Forelimb muscle (tissue), 1 donor: ENCODE measurements around the gene WDR70. TPM values are rescaled to one million over a fixed set of nuclear protein-coding genes. Genes with fewer than 3 reads are reported as not detected.
"Not testable (repeated sequence)": the region's sequence is repeated elsewhere in the genome, so short reads cannot be mapped to it uniquely, and the experiment has no call there.

Source experiments
- DNase-seq: peaks from one replicate; pipeline ENCODE4 v3.0.0-alpha.2; 2013; ENCODE audit warnings: low read depth
- polyA plus RNA-seq: library from polyadenylated mRNA; unstranded; fragments of 120-200 nt; gene quantifications from one replicate; pipeline ENCODE4 v1.2.1, GENCODE V29; 2013; ENCODE audit not compliant: insufficient read length

WDR70 gene
- polyA plus RNA-seq = 27.8 TPM

GRCh38 chr5:37379100-37379628 is at the start of gene WDR70:
Gene WDR70, plus strand, starts transcription at chr5:37379318. Its CDS starts 50 bp downstream, at chr5:37379368.
- peak; percentile 84 for DNase-seq

DNA sequence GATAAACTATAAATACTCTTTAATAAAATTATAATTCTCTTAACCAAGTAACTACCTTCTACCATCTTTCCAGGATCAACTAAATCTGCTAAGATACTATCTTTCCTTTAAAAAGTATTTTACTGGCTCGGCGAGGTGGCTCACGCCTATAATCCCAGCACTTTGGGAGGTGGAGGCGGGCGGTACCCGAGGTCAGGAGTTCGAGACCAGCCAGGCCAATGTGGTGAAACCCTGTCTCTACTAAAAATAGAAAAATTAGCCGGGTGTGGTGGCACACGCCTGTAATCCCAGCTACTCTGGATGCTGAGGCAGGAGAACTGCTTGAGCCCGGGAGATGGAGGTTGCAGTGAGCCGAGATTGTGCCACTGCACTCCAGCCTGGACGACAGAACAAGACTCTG is 44.4 kb upstream of the WDR70 start:
- not testable (repeated sequence) for DNase-seq

GRCh38 chr5:37342741-37343140 is 36.4 kb upstream of the WDR70 start:
- not testable (repeated sequence) for DNase-seq

DNA sequence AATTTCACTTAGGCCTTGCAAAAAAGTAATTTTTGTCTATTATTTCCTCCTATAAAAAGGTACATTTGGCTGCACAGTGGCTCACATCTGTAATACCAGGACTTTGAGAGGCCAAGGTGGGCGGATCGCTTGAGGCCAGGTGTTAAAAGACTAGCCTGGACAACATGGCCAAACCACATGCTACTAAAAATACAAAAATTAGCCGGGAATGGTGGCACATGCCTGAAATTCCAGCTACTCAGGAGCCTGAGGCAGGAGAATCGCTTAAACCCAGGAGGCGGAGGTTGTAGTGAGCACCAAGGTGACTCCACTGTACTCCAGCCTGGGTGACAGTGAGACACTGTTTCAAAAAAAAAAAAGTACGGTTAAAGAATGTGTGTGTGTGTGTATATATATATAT is 24.0 kb upstream of the WDR70 start:
- DNase-seq = no peak

GRCh38 chr5:37370550-37370863 is 8.6 kb upstream of the WDR70 start:
- DNase-seq = no peak

DNA sequence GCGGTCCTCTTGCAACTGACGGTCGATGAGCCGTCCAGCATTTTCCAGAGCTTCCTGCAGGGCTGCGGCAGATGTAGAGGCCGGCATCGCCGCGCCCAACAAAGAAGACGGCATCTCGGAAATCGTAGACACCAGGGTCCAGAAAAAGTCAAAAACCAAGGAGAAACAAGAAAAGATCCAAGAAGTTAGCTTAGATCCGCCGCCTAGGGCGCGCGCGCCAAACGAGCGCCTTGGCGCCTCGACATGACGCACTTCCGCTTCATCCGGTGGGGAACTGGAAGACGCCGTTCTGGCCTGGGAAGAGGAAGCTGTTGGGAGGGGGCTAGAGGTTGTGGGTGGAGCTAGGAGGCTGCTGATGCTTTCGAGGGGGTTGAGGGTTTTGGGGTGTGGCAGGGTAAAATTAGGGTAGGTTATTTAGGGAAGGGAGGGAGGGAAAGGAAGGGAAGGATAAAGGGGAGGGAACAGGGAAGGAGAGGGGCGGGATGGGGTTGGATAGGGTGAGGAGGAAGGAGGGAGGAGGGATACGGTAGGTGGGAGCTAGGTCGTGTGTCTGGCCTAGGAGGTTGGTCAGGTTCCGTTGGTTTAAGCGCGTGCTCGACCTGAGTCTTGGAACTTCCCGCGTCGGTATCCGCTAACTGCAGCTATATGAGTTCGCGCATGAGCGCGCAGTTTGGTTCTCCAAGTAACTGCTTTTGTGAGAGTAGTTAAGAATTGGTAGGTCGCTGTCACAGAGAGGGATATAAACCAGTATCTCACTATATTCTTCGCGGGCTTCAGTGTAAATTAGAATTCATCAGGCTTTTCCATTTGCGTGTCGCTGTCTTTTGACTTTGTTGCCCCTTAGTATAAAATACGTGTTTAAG is 8.0 kb upstream of the WDR70 start, which contains the start of gene NUP155:
TSS of gene NUP155 (minus strand) at position 243 of the 863 bp plus-strand sequence. CDS start at position 114, 129 bp downstream.
- DNase-seq = peak; percentile 93

DNA sequence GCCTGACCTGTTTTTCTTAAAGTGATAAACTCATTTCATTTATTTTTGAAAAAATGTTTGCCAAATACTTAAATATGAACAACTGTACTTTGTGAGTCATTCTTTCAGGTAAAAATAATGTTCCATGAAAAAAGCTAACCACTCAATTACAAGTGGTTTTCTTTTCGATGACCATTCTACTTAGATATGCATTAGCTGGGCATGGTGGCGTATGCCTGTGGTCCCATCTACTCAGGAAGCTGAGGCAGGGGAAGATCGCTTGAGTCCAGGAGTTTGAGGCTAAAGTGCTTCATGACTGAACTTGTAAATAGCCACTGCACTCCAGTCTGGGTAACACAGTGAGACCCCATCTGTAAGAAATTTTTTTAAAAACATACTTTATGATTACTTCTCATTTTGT is 4.0 kb upstream of the WDR70 start:
- DNase-seq = no peak

DNA sequence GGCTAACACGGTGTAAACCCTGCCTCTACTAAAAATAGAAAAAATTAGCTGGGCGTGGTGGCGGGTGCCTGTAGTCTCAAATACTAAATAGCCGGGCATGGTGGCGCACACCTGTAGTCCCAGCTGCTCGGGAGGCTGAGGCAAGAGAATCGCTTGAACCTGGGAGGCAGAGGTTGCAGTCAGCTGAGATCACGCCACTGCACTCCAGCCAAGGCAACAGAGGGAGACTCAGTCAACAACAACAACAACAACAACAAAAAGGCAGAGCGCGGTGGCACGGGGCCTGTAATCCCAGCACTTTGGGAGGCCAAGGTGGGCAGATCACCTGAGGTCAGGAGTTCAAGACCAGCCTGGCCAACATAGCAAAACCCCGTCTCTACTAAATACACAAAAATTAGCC is 1.1 kb upstream of the WDR70 start:
- not testable (repeated sequence) for DNase-seq

DNA sequence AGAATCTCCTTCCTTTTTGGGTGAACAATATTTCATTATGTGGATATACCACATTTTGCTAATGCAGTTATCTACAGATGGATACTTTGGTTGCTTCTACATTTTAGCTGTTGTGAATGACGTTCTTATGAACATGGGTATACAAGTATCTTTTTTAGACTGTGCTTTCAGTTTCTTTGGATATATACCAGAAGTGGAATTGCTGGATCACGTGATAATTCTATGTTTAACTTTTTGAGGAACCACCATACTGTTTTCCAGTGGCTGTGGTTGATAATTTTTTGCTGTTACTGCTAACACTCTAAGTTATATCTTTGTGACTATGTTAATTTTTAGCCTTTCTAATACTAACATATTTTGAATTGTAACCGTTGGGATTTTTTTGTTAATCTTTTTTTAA is 12.5 kb downstream of the WDR70 start:
- DNase-seq = no peak

DNA sequence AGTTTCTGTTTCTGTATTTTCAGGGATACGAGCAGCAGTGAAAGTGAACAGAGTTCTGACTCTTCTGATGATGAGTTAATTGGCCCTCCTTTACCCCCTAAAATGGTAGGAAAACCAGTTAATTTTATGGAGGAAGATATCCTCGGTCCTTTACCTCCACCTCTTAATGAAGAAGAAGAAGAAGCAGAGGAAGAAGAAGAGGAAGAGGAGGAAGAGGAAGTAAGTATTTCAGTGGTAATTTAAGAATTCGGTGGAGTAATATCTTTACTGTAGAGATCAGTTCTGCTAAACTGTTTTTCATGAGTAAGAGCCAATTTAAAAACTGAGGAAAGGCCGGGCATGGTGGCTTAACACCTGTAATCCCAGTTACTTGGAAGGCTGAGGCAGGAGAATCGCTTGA is 17.2 kb downstream of the WDR70 start:
- no peak for DNase-seq

DNA sequence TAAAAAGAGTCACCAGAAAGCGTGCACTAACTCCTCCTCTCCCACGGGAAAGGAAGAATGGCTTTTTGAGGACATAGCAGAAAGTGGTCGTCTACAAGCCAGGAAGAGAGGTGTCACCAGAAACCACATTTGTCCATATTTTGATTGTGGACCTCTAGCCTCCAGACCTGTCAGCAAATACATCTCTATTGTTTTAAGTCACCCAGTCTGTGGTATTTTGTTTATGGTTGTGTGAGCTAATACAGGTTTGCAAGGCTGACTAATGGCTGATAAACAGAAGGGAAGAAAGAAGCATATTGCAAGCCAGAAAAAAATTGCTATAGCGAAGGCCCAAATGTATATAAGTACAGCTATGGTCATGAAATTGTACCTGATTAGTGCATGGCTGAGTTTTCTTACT is 21.4 kb downstream of the WDR70 start:
- DNase-seq = no peak

DNA sequence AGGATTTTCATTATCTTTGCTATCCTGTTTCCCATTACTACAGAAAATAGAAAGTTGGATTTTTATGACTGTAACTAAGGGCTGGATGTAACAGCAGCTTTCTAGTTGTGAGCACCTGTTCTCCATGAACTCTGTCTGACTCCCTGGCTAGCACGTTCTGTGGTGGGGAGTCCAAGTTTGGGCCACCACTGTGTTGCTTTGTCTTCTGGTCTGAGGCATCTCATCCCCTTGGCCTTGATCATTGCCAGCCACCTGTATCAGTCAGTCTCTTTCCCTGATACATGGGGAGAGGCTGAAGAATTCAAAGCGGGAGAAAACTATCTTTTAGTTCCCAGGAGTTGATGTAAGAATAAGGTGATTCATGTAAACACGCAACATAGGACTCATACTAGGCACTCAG is 33.4 kb downstream of the WDR70 start:
- no peak for DNase-seq

DNA sequence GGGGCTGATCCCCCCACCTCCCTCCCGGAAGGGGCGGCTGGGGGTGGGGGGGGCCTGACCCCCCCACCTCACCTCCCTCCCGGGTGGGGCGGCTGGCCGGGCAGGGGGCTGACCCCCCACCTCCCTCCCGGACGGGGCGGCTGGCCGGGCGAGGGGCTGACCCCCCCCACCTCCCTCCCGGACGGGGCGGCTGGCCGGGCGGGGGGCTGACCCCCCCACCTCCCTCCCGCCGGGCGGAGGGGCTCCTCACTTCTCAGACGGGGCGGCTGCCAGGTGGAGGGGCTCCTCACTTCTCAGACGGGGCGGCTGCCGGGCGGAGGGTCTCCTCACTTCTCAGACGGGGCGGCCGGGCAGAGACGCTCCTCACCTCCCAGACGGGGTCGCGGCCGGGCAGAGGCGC is 36.3 kb downstream of the WDR70 start:
- DNase-seq = not testable (repeated sequence)

DNA sequence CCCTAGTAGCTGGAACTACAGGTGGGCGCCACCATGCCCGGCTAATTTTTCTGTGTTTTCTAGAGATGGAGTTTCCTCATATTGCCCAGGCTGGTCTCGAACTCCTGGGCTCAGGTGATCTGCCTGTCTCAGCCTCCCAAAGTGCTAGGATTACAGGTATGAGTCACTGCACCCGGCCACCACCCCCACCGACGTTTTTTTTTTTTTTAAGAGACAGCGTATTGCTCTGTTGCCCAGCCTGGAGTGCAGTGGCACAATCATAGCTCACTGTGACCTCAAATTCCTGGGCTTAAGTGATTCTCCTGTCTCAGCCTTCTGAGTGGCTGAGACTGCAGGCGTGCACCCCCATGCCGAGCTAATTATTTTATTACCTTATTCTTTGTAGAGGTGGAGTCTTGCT is 38.2 kb downstream of the WDR70 start:
- DNase-seq = no peak

- DNase-seq = no peak
Measured at GRCh38 chr5:37424441-37424840, 45.3 kb downstream of the WDR70 start.

GRCh38 chr5:37428044-37428443 is 48.9 kb downstream of the WDR70 start:
- DNase-seq = no peak

DNA sequence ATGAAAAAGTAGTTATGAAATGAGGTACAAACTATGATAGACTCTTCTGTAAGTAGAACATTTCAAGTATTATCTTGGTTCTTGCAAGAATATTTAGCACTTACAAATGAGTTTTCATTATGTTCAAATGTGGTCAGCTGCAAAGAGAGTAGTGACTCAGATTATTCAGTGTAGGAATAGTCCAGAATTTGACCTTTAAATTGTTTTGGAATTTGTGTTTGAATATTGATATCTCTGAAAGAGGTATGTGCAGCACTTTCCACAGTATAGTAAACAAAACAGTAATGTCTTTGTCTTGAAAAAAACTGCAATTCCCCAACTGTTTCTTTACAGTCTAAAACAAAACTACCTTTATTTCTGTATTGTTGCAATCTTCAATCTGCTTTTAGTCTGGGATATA is 56.1 kb downstream of the WDR70 start:
- no peak for DNase-seq

- DNase-seq = no peak
Measured at GRCh38 chr5:37436146-37436934, 57.2 kb downstream of the WDR70 start.

GRCh38 chr5:37437711-37438110 is 58.6 kb downstream of the WDR70 start:
- DNase-seq = no peak

- DNase-seq = not testable (repeated sequence)
Measured at GRCh38 chr5:37445783-37446182, 66.7 kb downstream of the WDR70 start.

- DNase-seq = no peak
Measured at GRCh38 chr5:37448941-37449340, 69.8 kb downstream of the WDR70 start.

DNA sequence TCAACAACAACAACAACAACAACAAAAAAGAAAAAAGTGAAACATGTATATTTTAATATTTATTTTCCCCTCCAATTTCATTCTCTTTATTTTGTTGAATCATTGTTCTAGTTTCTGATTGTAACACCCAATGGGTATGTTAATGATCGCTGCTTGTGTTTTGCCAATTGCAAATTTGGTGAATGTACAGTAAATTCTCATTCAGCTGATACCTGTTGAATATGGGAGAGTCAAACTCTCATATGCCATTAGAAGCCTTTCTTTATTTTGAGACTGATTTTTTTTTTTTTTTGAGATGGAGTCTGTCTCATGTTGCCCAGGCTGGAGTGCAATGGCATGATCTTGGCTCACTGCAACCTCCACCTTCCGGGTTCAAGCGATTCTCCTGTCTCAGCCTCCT is 72.9 kb downstream of the WDR70 start:
- not testable (repeated sequence) for DNase-seq

- not testable (repeated sequence) for DNase-seq
Measured at GRCh38 chr5:37453252-37453651, 74.1 kb downstream of the WDR70 start.
